M059J (cell line): Measurements from ENCODE around the gene CCDC83. TPM values are rescaled to one million over a fixed set of nuclear protein-coding genes. Genes with fewer than 3 reads are reported as not detected.
"Not testable (repeated sequence)": the region's sequence is repeated elsewhere in the genome, so short reads cannot be mapped to it uniquely, and the experiment has no call there.

Experiments
- DNase-seq: peaks from one replicate; pipeline ENCODE4 v3.0.0-alpha.2; 2012; ENCODE audit warnings: low read depth
- total RNA-seq: library from RNA; depleted of rRNA; stranded (reverse); fragments of >200 nt; shearing (Covaris generic); gene quantifications from 2 replicates; pipeline ENCODE4 v1.2.3, GENCODE V29; 2014

The CCDC83 gene
- total RNA-seq, 1 experiment from 2014 or later = 0.05 TPM

GRCh38 chr11:85939099-85940015 lies 84.2 kb downstream of the CCDC83 start:
- no peak for DNase-seq

GRCh38 chr11:85941380-85941973 lies 86.3 kb downstream of the CCDC83 start:
- DNase-seq = peak; percentile 63

GRCh38 chr11:85945296-85945695 lies 90.1 kb downstream of the CCDC83 start:
- DNase-seq = no peak

- DNase-seq = no peak
These were observed 90.6 kb downstream of the CCDC83 start for GRCh38 chr11:85945788-85946187.

- DNase-seq = peak; percentile 32
These were observed 91.0 kb downstream of the CCDC83 start for GRCh38 chr11:85946221-85946620.

GRCh38 chr11:85947431-85948272 lies 92.5 kb downstream of the CCDC83 start:
- DNase-seq = peak; percentile 89

GRCh38 chr11:85948884-85949283 lies 93.7 kb downstream of the CCDC83 start:
- DNase-seq = no peak

- no peak for DNase-seq
These were observed 94.6 kb downstream of the CCDC83 start for GRCh38 chr11:85949798-85950197.

- no peak for DNase-seq
These were observed 95.3 kb downstream of the CCDC83 start for GRCh38 chr11:85950317-85951048.

GRCh38 chr11:85951049-85951405 lies 95.8 kb downstream of the CCDC83 start:
- DNase-seq = no peak

GRCh38 chr11:85951428-85952107 lies 96.4 kb downstream of the CCDC83 start:
- DNase-seq = no peak

GRCh38 chr11:85952108-85952485 lies 96.9 kb downstream of the CCDC83 start:
- not testable (repeated sequence) for DNase-seq

- DNase-seq = peak; percentile 45
These were observed 98.4 kb downstream of the CCDC83 start for GRCh38 chr11:85953491-85954143.

GRCh38 chr11:85955531-85955930 lies 100.3 kb downstream of the CCDC83 start:
- DNase-seq = peak; percentile 31

GRCh38 chr11:85960678-85961077 lies 105.5 kb downstream of the CCDC83 start:
- DNase-seq = no peak

- DNase-seq = no peak
These were observed 105.9 kb downstream of the CCDC83 start for GRCh38 chr11:85961130-85961529.

GRCh38 chr11:85961930-85962363 lies 106.8 kb downstream of the CCDC83 start:
- DNase-seq = no peak

GRCh38 chr11:85965202-85965601 lies 110.0 kb downstream of the CCDC83 start:
- no peak for DNase-seq

GRCh38 chr11:85967457-85967856 lies 112.3 kb downstream of the CCDC83 start:
- DNase-seq = no peak
